ENCODE data around the gene CPE. TPM values are rescaled to one million over a fixed set of nuclear protein-coding genes. Genes with fewer than 3 reads are reported as not detected.

The CPE gene
- total RNA-seq, 1 experiment from 2014 or later: 29.3 TPM

GRCh38 chr4:165443276-165443675 lies 64.5 kb downstream of the CPE start:
- RAD21 ChIA-PET (ENCODE audit: low non-redundant PET in 1 of 2, low total read pairs in 2 of 2, uncharacterized antibody in 2 of 2, unreplicated experiment in 2 of 2): no interaction called here
- no peaks in the 10 kb centered on the region for H3K27me3 ChIP-seq (ENCODE audit: insufficient read depth, low read length)
- BruUV-seq (replicated peaks): no TSS peak
- no peak overlapping the region for H3K9ac ChIP-seq (ENCODE audit: low read length)
- no peaks in the 10 kb centered on the region for H3K79me2 ChIP-seq (ENCODE audit: insufficient read depth, low read length)
- H3K9me2 ChIP-seq (ENCODE audit: insufficient read depth): no peaks in the 10 kb centered on the region
- H3K4me3 ChIP-seq (replicated peaks in 1 of 2; ENCODE audit: low read depth in 1 of 2, low read length in 2 of 2): no peak overlapping the region
- CTCF ChIA-PET: no interaction called here
- H4K20me1 ChIP-seq (ENCODE audit: insufficient read depth): no peaks in the 10 kb centered on the region
- H3K9me3 ChIP-seq (ENCODE audit: control insufficient read depth in 1 of 2, insufficient read depth in 1 of 2, low read depth in 1 of 2, low read length in 2 of 2): no peaks in the 10 kb centered on the region
- ATAC-seq (peak; percentile 28; the same call in 1 of the 2 replicates), DNase-seq (ENCODE audit: low read depth, low spot score) (no peak)
- no peak overlapping the region for H3K4me2 ChIP-seq (ENCODE audit: low read length)
- no peak overlapping the region for H3K27ac ChIP-seq (ENCODE audit: low read depth, low read length)
- intact Hi-C loops (cut with micrococcal nuclease): no loop called here
- no peaks in the 10 kb centered on the region for H3K36me3 ChIP-seq (ENCODE audit: control insufficient read depth in 1 of 2, insufficient read depth in 2 of 2, low read length in 2 of 2)
- H2AFZ ChIP-seq (ENCODE audit: low read depth, low read length, poor library complexity, severe bottlenecking): no peak overlapping the region
- POLR2A ChIA-PET: no interaction called here
- peaks cover 26 to 41% of the 10 kb centered on the region in 2 experiments for H3K4me1 ChIP-seq (ENCODE audit: control insufficient read depth in 1 of 2, insufficient read depth in 2 of 2, low read length in 2 of 2)
- no peak for TF ChIP-seq EZH2 (IDR thresholded peaks at IDR 0.05)
- no peak for TF ChIP-seq ZFX (IDR thresholded peaks at IDR 0.05)
- TF ChIP-seq JUND (IDR thresholded peaks at IDR 0.05): no peak
- no peak for TF ChIP-seq POLR2A (IDR thresholded peaks at IDR 0.05; ENCODE audit: borderline replicate concordance, extremely low read depth, insufficient read depth, insufficient read length)
- TF ChIP-seq, protein P1, sequence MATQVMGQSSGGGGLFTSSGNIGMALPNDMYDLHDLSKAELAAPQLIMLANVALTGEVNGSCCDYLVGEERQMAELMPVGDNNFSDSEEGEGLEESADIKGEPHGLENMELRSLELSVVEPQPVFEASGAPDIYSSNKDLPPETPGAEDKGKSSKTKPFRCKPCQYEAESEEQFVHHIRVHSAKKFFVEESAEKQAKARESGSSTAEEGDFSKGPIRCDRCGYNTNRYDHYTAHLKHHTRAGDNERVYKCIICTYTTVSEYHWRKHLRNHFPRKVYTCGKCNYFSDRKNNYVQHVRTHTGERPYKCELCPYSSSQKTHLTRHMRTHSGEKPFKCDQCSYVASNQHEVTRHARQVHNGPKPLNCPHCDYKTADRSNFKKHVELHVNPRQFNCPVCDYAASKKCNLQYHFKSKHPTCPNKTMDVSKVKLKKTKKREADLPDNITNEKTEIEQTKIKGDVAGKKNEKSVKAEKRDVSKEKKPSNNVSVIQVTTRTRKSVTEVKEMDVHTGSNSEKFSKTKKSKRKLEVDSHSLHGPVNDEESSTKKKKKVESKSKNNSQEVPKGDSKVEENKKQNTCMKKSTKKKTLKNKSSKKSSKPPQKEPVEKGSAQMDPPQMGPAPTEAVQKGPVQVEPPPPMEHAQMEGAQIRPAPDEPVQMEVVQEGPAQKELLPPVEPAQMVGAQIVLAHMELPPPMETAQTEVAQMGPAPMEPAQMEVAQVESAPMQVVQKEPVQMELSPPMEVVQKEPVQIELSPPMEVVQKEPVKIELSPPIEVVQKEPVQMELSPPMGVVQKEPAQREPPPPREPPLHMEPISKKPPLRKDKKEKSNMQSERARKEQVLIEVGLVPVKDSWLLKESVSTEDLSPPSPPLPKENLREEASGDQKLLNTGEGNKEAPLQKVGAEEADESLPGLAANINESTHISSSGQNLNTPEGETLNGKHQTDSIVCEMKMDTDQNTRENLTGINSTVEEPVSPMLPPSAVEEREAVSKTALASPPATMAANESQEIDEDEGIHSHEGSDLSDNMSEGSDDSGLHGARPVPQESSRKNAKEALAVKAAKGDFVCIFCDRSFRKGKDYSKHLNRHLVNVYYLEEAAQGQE (IDR thresholded peaks at IDR 0.05; ENCODE audit: low read depth): no peak
- no peak for TF ChIP-seq CEBPB (IDR thresholded peaks at IDR 0.05; ENCODE audit: low read depth)
- TF ChIP-seq YY1 (IDR thresholded peaks at IDR 0.05; ENCODE audit: extremely low read depth, insufficient replicate concordance, low read depth, low read length): no peak
- TF ChIP-seq ZNF274 (IDR thresholded peaks at IDR 0.05; ENCODE audit: low read depth, low read length): no peak

Data from HCT116 (cell line).